Esophagus squamous epithelium (tissue), 4 donors: ENCODE data around the gene GLIS2.

Source experiments
- CTCF ChIP-seq, 6 experiments: fragments of 450-650 bp in 4 of 6; fragments of 200-600 bp in 2 of 6; sonication (generic) in 2 of 6; IDR thresholded peaks; one replicate each; pipeline ENCODE4 v1.5.1; 2016 to 2019; ENCODE audit warnings: antibody characterized with exemption in 6 of 6, mild to moderate bottlenecking in 4 of 6, moderate library complexity in 4 of 6
- POLR2A ChIP-seq, 4 donors: fragments of 450-650 bp; IDR thresholded peaks; one replicate each; pipeline ENCODE4 v1.6.1; 2017; ENCODE audit warnings: antibody characterized with exemption in 4 of 4, mild to moderate bottlenecking in 4 of 4, moderate library complexity in 3 of 4

- TF ChIP-seq CTCF (IDR thresholded peaks at IDR 0.05) (no peak), POLR2A (IDR thresholded peaks at IDR 0.05) (no peak)
These were observed 56.2 kb downstream of the GLIS2 start for GRCh38 chr16:4372001-4372577.
